ENCODE measurements around the gene SYT14. TPM values are rescaled to one million over a fixed set of nuclear protein-coding genes. Genes with fewer than 3 reads are reported as not detected.

SYT14 gene
- total and polyA plus RNA-seq, 2 of the 4 experiments (the other 2 are of a cell fraction) = 0.14 to 1.3 TPM

DNA sequence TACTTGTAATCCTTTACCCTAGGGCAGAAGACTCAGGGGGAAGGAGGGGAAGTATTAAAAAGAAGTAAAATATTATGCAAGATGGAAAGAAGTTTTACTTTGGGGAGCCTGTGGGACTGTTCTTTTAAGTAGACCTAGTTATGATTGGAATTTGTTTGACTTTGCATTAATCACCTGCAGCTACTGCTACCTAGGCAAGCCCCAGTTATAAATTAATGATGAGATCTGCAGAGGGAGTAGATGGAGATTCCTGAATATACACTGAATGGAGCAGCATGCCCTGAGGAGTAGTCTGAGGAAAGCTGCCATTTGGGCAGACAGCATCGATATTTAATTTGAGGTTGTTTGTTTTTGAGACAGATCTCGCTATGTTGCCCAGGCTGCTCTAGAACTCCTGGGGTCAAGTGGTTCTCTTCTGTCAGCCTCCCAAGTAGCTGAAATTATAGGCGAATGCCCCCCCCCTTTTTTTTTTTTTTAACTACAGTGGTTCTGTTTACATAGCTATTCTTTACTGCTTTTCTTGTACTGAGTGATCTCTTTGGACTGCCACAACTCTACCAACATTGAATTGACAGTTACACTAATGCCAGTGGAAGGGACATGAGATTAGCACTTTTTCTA, 213.1 kb downstream of the SYT14 start:
- no peaks in the 10 kb centered on the region for H3K27me3 ChIP-seq (ENCODE audit: control insufficient read depth, insufficient read depth, low read length)
- in situ Hi-C loops (cut with MboI; ENCODE audit: low sequenced_read_pairs) = no loop called here
- CTCF ChIA-PET = no interaction called here

More for the DNA sequence above, 213.1 kb downstream of the SYT14 start:
- POLR2A ChIA-PET (ENCODE audit: unreplicated experiment) = interaction anchor here (0.6 kb wide), 1 partner anchor 424 kb away, joined by 5 read pairs; no protein-coding TSS in a partner anchor
- no peak overlapping the region for H2BK20ac ChIP-seq (ENCODE audit: low read depth, low read length)
- H3K36me3 ChIP-seq (ENCODE audit: control insufficient read depth, insufficient read depth, low read length) = no peaks in the 10 kb centered on the region
- no peaks in the 10 kb centered on the region for H3K4me1 ChIP-seq (ENCODE audit: control insufficient read depth, insufficient read depth, low read length)
- no peak overlapping the region for H2BK5ac ChIP-seq (ENCODE audit: low read depth, low read length, poor library complexity, severe bottlenecking)
- H2AK9ac ChIP-seq (replicated peaks; ENCODE audit: low read depth, low read length, poor library complexity) = no peak overlapping the region
- no peak overlapping the region for H3K14ac ChIP-seq (replicated peaks; ENCODE audit: low read depth, low read length)
- no peak overlapping the region for H4K91ac ChIP-seq (ENCODE audit: insufficient read depth, low read depth, low read length)
- no CpG with 5 or more reads among the region's 3 CpGs for WGBS, 2 experiments (ENCODE audit: extremely low coverage in 2 of 2, insufficient read length in 1 of 2)
- H2AK5ac ChIP-seq (ENCODE audit: low read depth, low read length) = no peak overlapping the region
- no peak overlapping the region for H3K4ac ChIP-seq (ENCODE audit: low read depth, low read length)
- DNase-seq (no peak), ATAC-seq (ENCODE audit: low read depth) (no peak)
- H3K9me3 ChIP-seq (ENCODE audit: control insufficient read depth, insufficient read depth, low read length) = no peaks in the 10 kb centered on the region
- TF ChIP-seq BHLHE40 (IDR thresholded peaks at IDR 0.05; ENCODE audit: low read depth, low read length) = no peak
- TF ChIP-seq NFE2L2 (IDR thresholded peaks at IDR 0.05; ENCODE audit: low read depth, low read length) = no peak
- TF ChIP-seq MAZ (IDR thresholded peaks at IDR 0.05; ENCODE audit: borderline replicate concordance, low read depth, low read length) = no peak
- no peak for TF ChIP-seq CEBPB (IDR thresholded peaks at IDR 0.05; ENCODE audit: low read depth, low read length)
- TF ChIP-seq USF2 (IDR thresholded peaks at IDR 0.05; ENCODE audit: low read depth, low read length) = no peak
- TF ChIP-seq RCOR1 (IDR thresholded peaks at IDR 0.05; ENCODE audit: insufficient replicate concordance, low read length) = no peak
- TF ChIP-seq FOS (IDR thresholded peaks at IDR 0.05; ENCODE audit: low read depth, low read length) = no peak
- TF ChIP-seq MAFK (IDR thresholded peaks at IDR 0.05; ENCODE audit: low read depth, low read length) = no peak
- TF ChIP-seq SMC3 (IDR thresholded peaks at IDR 0.05; ENCODE audit: low read depth, low read length) = no peak
- no peak for TF ChIP-seq RAD21 (IDR thresholded peaks at IDR 0.05; ENCODE audit: low read length)
- no peak for TF ChIP-seq RFX5 (IDR thresholded peaks at IDR 0.05; ENCODE audit: low read depth, low read length)
- no peak for TF ChIP-seq CHD1 (IDR thresholded peaks at IDR 0.05; ENCODE audit: low read depth, low read length)
- TF ChIP-seq CTCF (conservative IDR thresholded peaks at IDR 0.05; ENCODE audit: low read depth, low read length) = no peak
- TF ChIP-seq ELK1 (IDR thresholded peaks at IDR 0.05; ENCODE audit: borderline replicate concordance, low read depth, low read length) = no peak
- TF ChIP-seq MXI1 (IDR thresholded peaks at IDR 0.05; ENCODE audit: borderline replicate concordance, low read depth, low read length) = no peak
- TF ChIP-seq POLR2A (IDR thresholded peaks at IDR 0.05; ENCODE audit: low read depth, low read length) = no peak
- H4K8ac ChIP-seq (ENCODE audit: low read depth in 2 of 2, low read length in 2 of 2) = no peak overlapping the region
- H3K79me1 ChIP-seq (ENCODE audit: low read depth in 1 of 2, low read length in 2 of 2) = no peaks in the 10 kb centered on the region
- no peaks in the 10 kb centered on the region for H4K20me1 ChIP-seq (ENCODE audit: insufficient read depth, low read length)
- no peak overlapping the region for H3K4me2 ChIP-seq (ENCODE audit: low read depth, low read length)
- no peak overlapping the region for H2BK15ac ChIP-seq (ENCODE audit: low read depth, low read length)
- no peak overlapping the region for H3K23ac ChIP-seq (ENCODE audit: low read depth, low read length)
- intact Hi-C loops (cut with micrococcal nuclease) (no loop called here), dilution Hi-C loops (cut with HindIII; ENCODE audit: low sequenced_read_pairs, unreplicated experiment) (no loop called here)
- no peak overlapping the region for H3K56ac ChIP-seq (ENCODE audit: extremely low read depth, insufficient read depth, low read length)
- no TSS peak for BruUV-seq (replicated peaks)
- no peak overlapping the region for H4K5ac ChIP-seq (ENCODE audit: low read depth, low read length)
- no peak overlapping the region for H3K9ac ChIP-seq (ENCODE audit: low read depth, low read length)
- H2AFZ ChIP-seq (replicated peaks; ENCODE audit: low read length, poor library complexity) = no peak overlapping the region
- H3K4me3 ChIP-seq (ENCODE audit: insufficient read depth, low read depth, low read length) = no peak overlapping the region
- H3K18ac ChIP-seq (ENCODE audit: low read depth, low read length) = no peak overlapping the region
- no peaks in the 10 kb centered on the region for H3K9me1 ChIP-seq (ENCODE audit: insufficient read depth, low read length)
- H3K27ac ChIP-seq (ENCODE audit: insufficient read depth, low read length) = no peak overlapping the region
- no peak overlapping the region for H2BK120ac ChIP-seq (ENCODE audit: low read depth, low read length)
